Measurements from ENCODE around the gene ICOS.
"Not testable (repeated sequence)": the region's sequence is repeated elsewhere in the genome, so short reads cannot be mapped to it uniquely, and the experiment has no call there.

Gene ICOS

GRCh38 chr2:203940039-203940438, 3.5 kb downstream of the ICOS start:
- in situ Hi-C loops (cut with HindIII; ENCODE audit: low pct_ligation_motif_present, low sequenced_read_pairs), result no loop called here
- no peak overlapping the region for H3K4me3 ChIP-seq (ENCODE audit: low read depth, low read length)
- no peaks in the 10 kb centered on the region for H3K36me3 ChIP-seq (replicated peaks)

GRCh38 chr2:203943493-203944382, 7.2 kb downstream of the ICOS start:
- H3K27ac ChIP-seq; DNase-seq; H3K27me3 ChIP-seq (replicated peaks); H3K36me3 ChIP-seq (replicated peaks); H3K4me3 ChIP-seq (ENCODE audit: low read depth, low read length); in situ Hi-C loops (cut with HindIII; ENCODE audit: low pct_ligation_motif_present, low sequenced_read_pairs): not testable (repeated sequence)

More at GRCh38 chr2:203940039-203940438, 3.5 kb downstream of the ICOS start:
- no peaks in the 10 kb centered on the region for H3K27me3 ChIP-seq (replicated peaks)
- no peak for DNase-seq
- no peak for TF ChIP-seq CTCF (IDR thresholded peaks at IDR 0.05; ENCODE audit: low read depth, low read length, missing control alignments)
- no peak overlapping the region for H3K27ac ChIP-seq

GRCh38 chr2:203948733-203949132, 12.2 kb downstream of the ICOS start:
- no peak for TF ChIP-seq CTCF (IDR thresholded peaks at IDR 0.05; ENCODE audit: low read depth, low read length, missing control alignments)
- in situ Hi-C loops (cut with HindIII; ENCODE audit: low pct_ligation_motif_present, low sequenced_read_pairs), result no loop called here
- no peak for DNase-seq
- no peaks in the 10 kb centered on the region for H3K36me3 ChIP-seq (replicated peaks)
- H3K4me3 ChIP-seq (ENCODE audit: low read depth, low read length), result no peak overlapping the region
- no peaks in the 10 kb centered on the region for H3K27me3 ChIP-seq (replicated peaks)
- peak overlapping the region; percentile 21 for H3K27ac ChIP-seq

- Histone ChIP-seq H3K4me3 (ENCODE audit: low read depth, low read length) (no peak overlapping the region), H3K27ac (peak overlapping the region; percentile 21), H3K27me3 (replicated peaks) (no peaks in the 10 kb centered on the region), H3K36me3 (replicated peaks) (no peaks in the 10 kb centered on the region)
- peak; percentile 43 for DNase-seq
- no peak for TF ChIP-seq CTCF (IDR thresholded peaks at IDR 0.05; ENCODE audit: low read depth, low read length, missing control alignments)
- in situ Hi-C loops (cut with HindIII; ENCODE audit: low pct_ligation_motif_present, low sequenced_read_pairs), result no loop called here
Measured at GRCh38 chr2:203949228-203949627, 12.7 kb downstream of the ICOS start.

GRCh38 chr2:203951366-203951902, 14.9 kb downstream of the ICOS start:
- H3K27me3 ChIP-seq (replicated peaks), result no peaks in the 10 kb centered on the region
- no peaks in the 10 kb centered on the region for H3K36me3 ChIP-seq (replicated peaks)
- no peak for TF ChIP-seq CTCF (IDR thresholded peaks at IDR 0.05; ENCODE audit: low read depth, low read length, missing control alignments)
- no peak overlapping the region for H3K27ac ChIP-seq
- no peak overlapping the region for H3K4me3 ChIP-seq (ENCODE audit: low read depth, low read length)
- no peak for DNase-seq
- in situ Hi-C loops (cut with HindIII; ENCODE audit: low pct_ligation_motif_present, low sequenced_read_pairs), result no loop called here

- H3K27ac ChIP-seq, result no peak overlapping the region
- no peak for DNase-seq
- no peak for TF ChIP-seq CTCF (IDR thresholded peaks at IDR 0.05; ENCODE audit: low read depth, low read length, missing control alignments)
- H3K4me3 ChIP-seq (ENCODE audit: low read depth, low read length), result no peak overlapping the region
- in situ Hi-C loops (cut with HindIII; ENCODE audit: low pct_ligation_motif_present, low sequenced_read_pairs), result no loop called here
- no peaks in the 10 kb centered on the region for H3K36me3 ChIP-seq (replicated peaks)
- no peaks in the 10 kb centered on the region for H3K27me3 ChIP-seq (replicated peaks)
Measured at GRCh38 chr2:203959265-203959664, 22.7 kb downstream of the ICOS start.
